Measurements from ENCODE around the gene DCBLD1.
A peak's percentile ranks its signal among the peaks of the same experiment; 100 is the strongest.

Gene DCBLD1

GRCh38 chr6:117448732-117449485, 33.6 kb upstream of the DCBLD1 start:
- TF ChIP-seq CTCF (IDR thresholded peaks at IDR 0.05; ENCODE audit: low read depth, low read length) = no peak
- in situ Hi-C loops (cut with HindIII; ENCODE audit: low sequenced_read_pairs) = no loop called here
- H3K4me3 ChIP-seq (ENCODE audit: low read depth, low read length) = no peak overlapping the region
- DNase-seq (ENCODE audit: low read depth, low spot score) = peak; percentile 95

GRCh38 chr6:117449549-117450439, 32.7 kb upstream of the DCBLD1 start:
- in situ Hi-C loops (cut with HindIII; ENCODE audit: low sequenced_read_pairs) = no loop called here
- no peak overlapping the region for H3K4me3 ChIP-seq (ENCODE audit: low read depth, low read length)
- peak; percentile 88 for DNase-seq (ENCODE audit: low read depth, low spot score)
- peak; percentile 60 for TF ChIP-seq CTCF (IDR thresholded peaks at IDR 0.05; ENCODE audit: low read depth, low read length)

- no peak overlapping the region for H3K4me3 ChIP-seq (ENCODE audit: low read depth, low read length)
- in situ Hi-C loops (cut with HindIII; ENCODE audit: low sequenced_read_pairs) = no loop called here
- no peak for TF ChIP-seq CTCF (IDR thresholded peaks at IDR 0.05; ENCODE audit: low read depth, low read length)
- no peak for DNase-seq (ENCODE audit: low read depth, low spot score)
Observed at GRCh38 chr6:117451671-117452070, 30.8 kb upstream of the DCBLD1 start.

GRCh38 chr6:117456250-117456649, 26.2 kb upstream of the DCBLD1 start:
- no peak for DNase-seq (ENCODE audit: low read depth, low spot score)
- TF ChIP-seq CTCF (IDR thresholded peaks at IDR 0.05; ENCODE audit: low read depth, low read length) = no peak
- in situ Hi-C loops (cut with HindIII; ENCODE audit: low sequenced_read_pairs) = no loop called here

GRCh38 chr6:117456998-117457397, 25.5 kb upstream of the DCBLD1 start:
- DNase-seq (ENCODE audit: low read depth, low spot score) = no peak
- in situ Hi-C loops (cut with HindIII; ENCODE audit: low sequenced_read_pairs) = no loop called here
- TF ChIP-seq CTCF (IDR thresholded peaks at IDR 0.05; ENCODE audit: low read depth, low read length) = no peak
- no peak overlapping the region for H3K4me3 ChIP-seq (ENCODE audit: low read depth, low read length)

More at GRCh38 chr6:117456250-117456649, 26.2 kb upstream of the DCBLD1 start:
- H3K4me3 ChIP-seq (ENCODE audit: low read depth, low read length) = no peak overlapping the region

- no peak for TF ChIP-seq CTCF (IDR thresholded peaks at IDR 0.05; ENCODE audit: low read depth, low read length)
- in situ Hi-C loops (cut with HindIII; ENCODE audit: low sequenced_read_pairs) = no loop called here
- H3K4me3 ChIP-seq (ENCODE audit: low read depth, low read length) = no peak overlapping the region
- no peak for DNase-seq (ENCODE audit: low read depth, low spot score)
Observed at GRCh38 chr6:117459204-117459944, 23.1 kb upstream of the DCBLD1 start.
